ENCODE measurements around the gene FAM72D. TPM values are rescaled to one million over a fixed set of nuclear protein-coding genes. Genes with fewer than 3 reads are reported as not detected.
"Not testable (repeated sequence)": the region's sequence is repeated elsewhere in the genome, so short reads cannot be mapped to it uniquely, and the experiment has no call there.

FAM72D gene
- total RNA-seq, 1 donor from 2014 or later: 0.52 TPM

DNA sequence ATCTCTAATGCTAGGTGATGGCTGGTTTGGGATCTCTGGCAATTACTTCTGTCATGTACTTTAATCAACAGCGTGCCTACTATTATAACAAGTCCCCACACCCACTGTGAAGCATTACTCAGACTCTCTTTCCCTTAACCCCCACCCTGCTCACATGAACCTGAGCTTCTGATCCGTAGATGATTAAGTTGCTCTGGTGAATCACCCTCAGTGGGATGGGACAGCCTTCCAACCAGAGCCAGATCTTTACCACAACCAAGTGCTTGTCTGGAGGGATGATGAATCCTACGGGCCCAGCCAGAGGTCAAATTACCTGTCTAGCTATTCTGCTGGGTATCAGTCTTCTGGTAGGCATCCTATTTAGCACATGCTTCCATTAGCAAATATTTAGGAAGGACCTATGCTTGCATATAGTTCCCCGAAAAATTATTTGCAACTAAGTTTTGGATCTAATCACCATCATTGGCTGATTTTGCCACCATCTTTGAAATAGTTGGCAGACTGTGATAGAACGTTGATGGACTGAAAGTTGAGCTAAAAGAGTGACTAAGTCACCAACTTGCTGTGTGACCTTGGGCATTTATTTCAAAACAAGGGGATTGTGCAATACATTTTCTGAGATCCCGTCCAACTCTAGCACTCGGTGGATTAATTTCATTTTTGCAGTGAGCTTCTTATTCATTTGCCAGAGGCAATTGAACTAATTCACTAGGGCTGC is 26.7 kb downstream of the FAM72D start:
- H3K4me3 ChIP-seq (ENCODE audit: low read length in 3 of 3); H3K9me3 ChIP-seq (ENCODE audit: control insufficient read depth in 3 of 3, low read length in 3 of 3); H3K4me1 ChIP-seq (ENCODE audit: control insufficient read depth in 3 of 3, insufficient read depth in 3 of 3, low read length in 3 of 3); H3K9ac ChIP-seq (ENCODE audit: low read depth in 1 of 3, low read length in 3 of 3); H3K27me3 ChIP-seq (ENCODE audit: control insufficient read depth in 3 of 3, insufficient read depth in 3 of 3, low read length in 3 of 3); H3K27ac ChIP-seq (ENCODE audit: low read depth, low read length); H3K36me3 ChIP-seq (ENCODE audit: control insufficient read depth in 3 of 3, insufficient read depth in 3 of 3, low read length in 3 of 3): not testable (repeated sequence)

DNA sequence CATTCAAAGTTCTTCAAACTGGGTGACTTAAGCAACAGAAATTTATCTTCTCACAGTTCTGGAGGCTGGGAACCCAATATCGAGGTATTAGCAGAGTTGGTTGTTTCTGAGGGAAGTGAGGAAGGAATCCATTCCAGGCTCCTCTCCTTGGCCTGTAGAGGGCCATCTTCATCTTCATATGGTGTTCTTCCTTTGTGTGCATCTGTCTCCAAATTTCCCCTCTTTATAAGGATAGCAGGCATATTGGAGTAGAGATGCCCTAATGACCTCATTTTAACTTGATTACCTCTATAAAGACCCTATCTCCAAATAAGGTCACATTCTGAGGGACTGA is 27.3 kb downstream of the FAM72D start:
- not testable (repeated sequence) for H3K27me3 ChIP-seq (ENCODE audit: control insufficient read depth in 3 of 3, insufficient read depth in 3 of 3, low read length in 3 of 3); H3K27ac ChIP-seq (ENCODE audit: low read depth, low read length); H3K9ac ChIP-seq (ENCODE audit: low read depth in 1 of 3, low read length in 3 of 3); H3K4me1 ChIP-seq (ENCODE audit: control insufficient read depth in 3 of 3, insufficient read depth in 3 of 3, low read length in 3 of 3); H3K4me3 ChIP-seq (ENCODE audit: low read length in 3 of 3); H3K36me3 ChIP-seq (ENCODE audit: control insufficient read depth in 3 of 3, insufficient read depth in 3 of 3, low read length in 3 of 3); H3K9me3 ChIP-seq (ENCODE audit: control insufficient read depth in 3 of 3, low read length in 3 of 3)

DNA sequence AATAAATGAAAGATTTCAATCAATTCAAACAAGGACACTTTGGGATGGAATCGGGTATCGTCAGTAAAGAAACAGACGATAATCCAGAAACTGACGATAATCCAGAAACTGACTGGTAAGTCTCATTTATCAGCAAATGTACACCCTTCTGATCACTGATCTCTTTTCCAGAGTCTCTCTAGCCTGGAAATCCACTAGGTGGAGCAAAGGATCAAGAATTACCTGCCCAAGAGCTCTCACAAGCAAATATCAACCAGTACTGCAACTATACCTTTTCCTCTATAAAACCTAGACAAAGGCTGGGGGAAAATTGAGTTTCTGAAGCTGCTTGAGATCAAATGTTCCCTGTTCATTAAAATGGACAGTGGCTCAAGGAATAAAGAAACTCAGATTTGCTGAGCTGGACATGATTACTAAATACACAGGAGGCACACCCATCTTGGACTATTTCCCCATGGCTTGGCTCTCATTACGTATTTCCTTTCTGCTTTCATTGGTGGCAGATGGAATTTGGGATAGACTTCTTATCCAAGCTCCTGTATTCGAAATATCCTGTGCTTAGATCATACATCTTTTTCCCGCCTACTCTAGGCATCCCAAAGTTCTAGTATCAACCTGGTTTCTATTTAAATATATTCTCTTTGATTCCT is 28.3 kb downstream of the FAM72D start:
- H3K9me3 ChIP-seq (ENCODE audit: control insufficient read depth in 3 of 3, low read length in 3 of 3); H3K9ac ChIP-seq (ENCODE audit: low read depth in 1 of 3, low read length in 3 of 3); H3K4me3 ChIP-seq (ENCODE audit: low read length in 3 of 3); H3K27ac ChIP-seq (ENCODE audit: low read depth, low read length); H3K27me3 ChIP-seq (ENCODE audit: control insufficient read depth in 3 of 3, insufficient read depth in 3 of 3, low read length in 3 of 3); H3K36me3 ChIP-seq (ENCODE audit: control insufficient read depth in 3 of 3, insufficient read depth in 3 of 3, low read length in 3 of 3); H3K4me1 ChIP-seq (ENCODE audit: control insufficient read depth in 3 of 3, insufficient read depth in 3 of 3, low read length in 3 of 3): not testable (repeated sequence)

DNA sequence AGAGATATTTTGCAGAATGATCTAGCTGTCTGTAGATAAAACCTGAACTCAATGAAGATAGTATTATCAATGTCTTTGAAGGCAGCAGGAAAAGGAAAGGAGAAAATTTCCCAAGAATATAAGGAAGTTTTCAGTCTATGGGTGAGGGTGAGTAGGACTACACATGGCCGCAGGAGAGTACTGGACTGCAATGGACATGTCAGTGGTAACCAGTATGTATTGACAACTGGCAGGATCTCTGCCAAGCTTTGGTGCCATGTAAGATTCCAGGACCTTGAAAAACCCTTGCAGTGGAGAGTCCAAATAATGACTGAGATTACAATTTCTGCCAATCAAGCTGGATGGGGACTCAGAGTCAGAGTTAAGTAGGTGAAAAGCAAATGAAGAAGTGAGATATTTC is 29.3 kb downstream of the FAM72D start:
- H3K4me3 ChIP-seq (ENCODE audit: low read length in 3 of 3); H3K36me3 ChIP-seq (ENCODE audit: control insufficient read depth in 3 of 3, insufficient read depth in 3 of 3, low read length in 3 of 3); H3K27ac ChIP-seq (ENCODE audit: low read depth, low read length); H3K9ac ChIP-seq (ENCODE audit: low read depth in 1 of 3, low read length in 3 of 3); H3K27me3 ChIP-seq (ENCODE audit: control insufficient read depth in 3 of 3, insufficient read depth in 3 of 3, low read length in 3 of 3); H3K9me3 ChIP-seq (ENCODE audit: control insufficient read depth in 3 of 3, low read length in 3 of 3); H3K4me1 ChIP-seq (ENCODE audit: control insufficient read depth in 3 of 3, insufficient read depth in 3 of 3, low read length in 3 of 3): not testable (repeated sequence)

DNA sequence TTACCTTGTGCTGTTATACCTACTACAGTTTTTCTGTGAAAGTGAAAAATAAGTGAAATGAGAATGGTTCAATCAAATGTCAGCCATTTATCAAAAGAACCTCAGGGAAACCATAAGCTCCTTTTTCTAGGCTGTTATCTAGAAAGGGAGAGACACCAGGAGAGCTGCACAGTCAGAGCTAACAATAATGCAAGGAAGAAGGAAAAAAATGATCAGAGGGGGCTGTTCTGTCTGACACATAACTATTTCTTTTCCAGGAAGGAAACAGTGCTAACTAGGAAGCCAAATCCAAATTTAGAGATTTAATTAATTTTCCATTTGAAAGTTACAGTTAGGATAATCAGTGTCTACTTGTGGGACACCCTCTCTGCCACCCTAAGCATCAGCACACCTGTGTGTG is 31.4 kb downstream of the FAM72D start:
- H3K9ac ChIP-seq (ENCODE audit: low read depth in 1 of 3, low read length in 3 of 3); H3K4me1 ChIP-seq (ENCODE audit: control insufficient read depth in 3 of 3, insufficient read depth in 3 of 3, low read length in 3 of 3): not testable (repeated sequence)

DNA sequence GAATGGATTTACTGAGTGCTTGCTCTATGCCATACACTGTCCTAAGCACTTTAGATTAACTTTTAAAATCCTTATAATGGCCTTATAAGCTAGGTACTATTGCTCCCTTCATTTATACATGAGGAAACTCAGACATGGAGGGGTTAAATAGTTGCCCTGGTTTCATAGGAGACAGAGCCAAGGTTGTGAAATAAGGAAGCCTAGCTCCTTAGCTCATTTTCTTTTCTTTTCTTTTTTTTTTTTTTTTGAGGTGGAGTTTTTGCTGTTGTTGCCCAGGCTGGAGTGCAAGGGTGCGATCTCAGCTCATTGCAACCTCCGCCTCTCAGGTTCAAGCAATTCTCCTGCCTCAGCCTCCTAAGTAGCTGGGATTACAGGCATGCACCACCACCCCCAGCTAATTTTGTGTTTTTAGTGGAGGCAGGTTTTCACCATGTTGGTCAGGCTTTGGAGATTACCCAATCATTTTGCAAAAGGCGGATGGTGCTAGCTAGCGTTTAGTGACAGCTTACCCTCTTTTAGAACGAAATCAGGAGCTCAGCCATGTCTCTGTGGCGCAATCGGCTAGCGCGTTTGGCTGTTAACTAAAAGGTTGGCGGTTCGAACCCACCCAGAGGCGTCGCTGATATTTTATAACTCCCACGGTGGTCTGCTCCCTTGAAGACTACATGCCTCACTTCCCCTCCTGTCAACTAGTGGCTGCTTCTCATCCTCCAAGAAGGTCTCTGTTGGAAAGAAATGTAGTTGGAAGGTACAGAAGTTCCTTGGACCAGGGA is 33.1 kb downstream of the FAM72D start:
- H3K36me3 ChIP-seq (ENCODE audit: control insufficient read depth in 3 of 3, insufficient read depth in 3 of 3, low read length in 3 of 3); H3K9ac ChIP-seq (ENCODE audit: low read depth in 1 of 3, low read length in 3 of 3); H3K4me3 ChIP-seq (ENCODE audit: low read length in 3 of 3); H3K27me3 ChIP-seq (ENCODE audit: control insufficient read depth in 3 of 3, insufficient read depth in 3 of 3, low read length in 3 of 3); H3K27ac ChIP-seq (ENCODE audit: low read depth, low read length); H3K9me3 ChIP-seq (ENCODE audit: control insufficient read depth in 3 of 3, low read length in 3 of 3); H3K4me1 ChIP-seq (ENCODE audit: control insufficient read depth in 3 of 3, insufficient read depth in 3 of 3, low read length in 3 of 3): not testable (repeated sequence)

More for the DNA sequence above, 31.4 kb downstream of the FAM72D start:
- not testable (repeated sequence) for H3K27me3 ChIP-seq (ENCODE audit: control insufficient read depth in 3 of 3, insufficient read depth in 3 of 3, low read length in 3 of 3); H3K27ac ChIP-seq (ENCODE audit: low read depth, low read length); H3K9me3 ChIP-seq (ENCODE audit: control insufficient read depth in 3 of 3, low read length in 3 of 3); H3K36me3 ChIP-seq (ENCODE audit: control insufficient read depth in 3 of 3, insufficient read depth in 3 of 3, low read length in 3 of 3); H3K4me3 ChIP-seq (ENCODE audit: low read length in 3 of 3)

DNA sequence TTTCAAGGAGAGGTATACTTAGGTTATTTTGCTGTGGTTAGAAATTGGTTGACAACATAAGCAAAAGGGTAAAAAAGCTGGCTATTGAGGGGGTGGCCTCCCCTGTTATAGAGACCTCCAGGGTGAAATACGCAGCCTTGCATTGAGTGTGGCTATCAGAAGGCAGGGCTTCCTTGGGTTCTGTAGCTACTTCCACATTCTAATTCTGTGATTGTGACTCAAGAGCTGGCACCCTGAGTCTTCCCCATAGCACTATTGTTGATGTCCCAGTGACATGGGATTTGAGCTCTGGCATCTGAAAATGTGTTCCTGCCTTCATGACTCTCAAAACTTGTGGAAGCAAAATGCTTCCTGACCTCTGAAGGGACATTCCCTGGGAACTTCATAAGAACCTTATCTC is 38.7 kb downstream of the FAM72D start:
- H3K27me3 ChIP-seq (ENCODE audit: control insufficient read depth in 3 of 3, insufficient read depth in 3 of 3, low read length in 3 of 3); H3K27ac ChIP-seq (ENCODE audit: low read depth, low read length); H3K4me3 ChIP-seq (ENCODE audit: low read length in 3 of 3); H3K4me1 ChIP-seq (ENCODE audit: control insufficient read depth in 3 of 3, insufficient read depth in 3 of 3, low read length in 3 of 3); H3K9me3 ChIP-seq (ENCODE audit: control insufficient read depth in 3 of 3, low read length in 3 of 3); H3K9ac ChIP-seq (ENCODE audit: low read depth in 1 of 3, low read length in 3 of 3); H3K36me3 ChIP-seq (ENCODE audit: control insufficient read depth in 3 of 3, insufficient read depth in 3 of 3, low read length in 3 of 3): not testable (repeated sequence)

DNA sequence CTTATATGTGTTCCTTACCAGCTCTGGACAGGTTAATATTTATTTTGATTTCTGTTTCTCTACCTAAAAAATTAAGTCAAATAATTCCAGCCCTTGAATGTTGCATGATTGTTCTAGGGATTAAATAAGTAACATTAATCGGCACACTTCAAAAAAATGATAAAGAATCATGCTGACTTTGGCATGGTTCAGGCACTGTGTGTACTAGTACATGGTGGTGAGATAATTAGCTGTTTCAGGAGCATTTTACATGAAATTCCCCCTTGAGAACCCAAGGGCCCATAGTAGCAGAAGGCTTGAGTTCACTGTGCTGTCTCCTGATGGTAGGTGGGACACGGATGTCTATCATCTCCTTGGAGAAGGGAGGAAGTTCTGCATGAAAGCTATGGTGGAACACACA is 44.8 kb downstream of the FAM72D start:
- not testable (repeated sequence) for H3K27ac ChIP-seq (ENCODE audit: low read depth, low read length)

DNA sequence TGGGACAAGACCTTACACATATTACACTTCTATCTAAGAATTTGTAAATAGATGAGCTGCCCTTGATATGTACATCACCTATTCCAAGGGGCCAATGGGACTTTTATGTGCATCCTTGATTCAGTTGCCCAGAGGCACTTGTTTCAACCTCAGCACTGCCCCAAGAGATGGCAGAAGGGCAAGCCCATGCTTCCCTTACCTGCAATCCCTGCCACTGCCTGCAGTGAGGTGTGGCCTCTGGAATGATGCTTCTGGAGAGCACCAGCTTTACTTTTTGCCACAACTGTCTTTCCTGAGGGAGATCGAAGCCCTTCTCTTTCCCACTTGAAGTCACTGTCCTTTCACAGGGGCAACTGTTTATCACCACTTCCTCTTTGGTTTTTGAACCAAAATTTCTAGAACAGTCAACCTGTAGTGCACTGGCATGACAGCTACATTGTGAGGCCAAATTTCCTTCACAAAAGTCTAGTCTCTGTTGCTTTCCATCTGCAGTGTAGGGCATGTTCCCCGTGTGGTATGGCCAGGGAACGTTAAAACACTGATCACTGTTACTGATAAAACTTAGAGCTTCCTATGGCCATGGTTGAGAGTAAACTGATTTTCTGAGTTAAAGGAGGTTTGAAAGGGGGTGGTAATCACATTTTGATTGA is 48.6 kb downstream of the FAM72D start:
- not testable (repeated sequence) for H3K9ac ChIP-seq (ENCODE audit: low read depth in 1 of 3, low read length in 3 of 3); H3K27me3 ChIP-seq (ENCODE audit: control insufficient read depth in 3 of 3, insufficient read depth in 3 of 3, low read length in 3 of 3); H3K27ac ChIP-seq (ENCODE audit: low read depth, low read length)

More for the DNA sequence above, 44.8 kb downstream of the FAM72D start:
- not testable (repeated sequence) for H3K4me1 ChIP-seq (ENCODE audit: control insufficient read depth in 3 of 3, insufficient read depth in 3 of 3, low read length in 3 of 3); H3K36me3 ChIP-seq (ENCODE audit: control insufficient read depth in 3 of 3, insufficient read depth in 3 of 3, low read length in 3 of 3); H3K4me3 ChIP-seq (ENCODE audit: low read length in 3 of 3); H3K27me3 ChIP-seq (ENCODE audit: control insufficient read depth in 3 of 3, insufficient read depth in 3 of 3, low read length in 3 of 3); H3K9ac ChIP-seq (ENCODE audit: low read depth in 1 of 3, low read length in 3 of 3); H3K9me3 ChIP-seq (ENCODE audit: control insufficient read depth in 3 of 3, low read length in 3 of 3)

DNA sequence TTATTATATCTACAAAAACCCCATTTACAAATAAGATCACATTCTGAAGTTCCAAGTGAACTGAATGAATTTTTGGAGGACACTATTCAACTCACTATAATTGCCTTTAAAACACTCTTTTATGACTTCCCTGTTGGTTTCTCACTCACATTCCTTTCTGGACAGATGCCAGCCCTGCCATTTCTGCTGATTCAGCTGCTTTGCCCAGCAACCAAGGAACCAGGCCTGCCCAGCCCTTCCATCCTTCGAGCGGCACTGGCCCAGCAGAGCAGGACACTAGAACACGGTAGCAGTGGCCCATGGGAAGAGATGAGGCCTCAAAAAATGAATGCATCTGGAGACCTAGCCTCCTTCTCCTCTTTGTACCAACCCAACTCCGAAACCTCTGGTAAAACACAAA is 50.5 kb downstream of the FAM72D start:
- H3K27ac ChIP-seq (ENCODE audit: low read depth, low read length); H3K36me3 ChIP-seq (ENCODE audit: control insufficient read depth in 3 of 3, insufficient read depth in 3 of 3, low read length in 3 of 3); H3K9me3 ChIP-seq (ENCODE audit: control insufficient read depth in 3 of 3, low read length in 3 of 3); H3K4me1 ChIP-seq (ENCODE audit: control insufficient read depth in 3 of 3, insufficient read depth in 3 of 3, low read length in 3 of 3); H3K4me3 ChIP-seq (ENCODE audit: low read length in 3 of 3); H3K27me3 ChIP-seq (ENCODE audit: control insufficient read depth in 3 of 3, insufficient read depth in 3 of 3, low read length in 3 of 3); H3K9ac ChIP-seq (ENCODE audit: low read depth in 1 of 3, low read length in 3 of 3): not testable (repeated sequence)

More for the DNA sequence above, 48.6 kb downstream of the FAM72D start:
- H3K4me1 ChIP-seq (ENCODE audit: control insufficient read depth in 3 of 3, insufficient read depth in 3 of 3, low read length in 3 of 3); H3K4me3 ChIP-seq (ENCODE audit: low read length in 3 of 3); H3K9me3 ChIP-seq (ENCODE audit: control insufficient read depth in 3 of 3, low read length in 3 of 3); H3K36me3 ChIP-seq (ENCODE audit: control insufficient read depth in 3 of 3, insufficient read depth in 3 of 3, low read length in 3 of 3): not testable (repeated sequence)

All from skeletal muscle tissue (tissue), 4 donors.